Prostate gland (tissue), 2 donors: Measurements from ENCODE around the gene TRAF7.

Source experiments
- CTCF ChIP-seq, 4 experiments: fragments of 200-600 bp in 2 of 4; fragments of 450-650 bp in 2 of 4; sonication (generic) in 2 of 4; IDR thresholded peaks; 1 replicate in 3 of 4; 2 replicates in 1 of 4; pipeline ENCODE4 v1.5.1; 2016 to 2019; ENCODE audit warnings: antibody characterized with exemption in 4 of 4, mild to moderate bottlenecking in 2 of 4, moderate library complexity in 2 of 4
- POLR2A ChIP-seq: fragments of 450-650 bp; IDR thresholded peaks from one replicate; pipeline ENCODE4 v1.6.1; 2016; ENCODE audit warnings: antibody characterized with exemption, mild to moderate bottlenecking

GRCh38 chr16:2115591-2115973 is 40.0 kb upstream of the TRAF7 start:
- TF ChIP-seq CTCF (IDR thresholded peaks at IDR 0.05): no peak
- TF ChIP-seq POLR2A: no peak
